Type B pancreatic cell (in vitro differentiated cells): ENCODE data around the gene CDH3. TPM values are rescaled to one million over a fixed set of nuclear protein-coding genes. Genes with fewer than 3 reads are reported as not detected.

ENCODE experiments used
- DNase-seq: peaks from one replicate; pipeline ENCODE4 v3.0.0; 2021; ENCODE audit warnings: mixed read lengths; ENCODE audit not compliant: unreplicated experiment; ENCODE audit errors: extremely low spot score
- H3K27ac Mint-ChIP-seq: 2 replicates; pipeline ENCODE4 v1.8.0; 2021; ENCODE audit warnings: mild to moderate bottlenecking, mixed read lengths
- H3K27me3 Mint-ChIP-seq: 2 replicates; pipeline ENCODE4 v1.8.0; 2021; ENCODE audit warnings: mixed read lengths
- H3K36me3 Mint-ChIP-seq: 2 replicates; pipeline ENCODE4 v1.8.0; 2021; ENCODE audit warnings: mixed read lengths
- H3K4me1 Mint-ChIP-seq: one replicate; pipeline ENCODE4 v1.8.0; 2021; ENCODE audit warnings: mixed read lengths; ENCODE audit not compliant: unreplicated experiment
- H3K4me3 Mint-ChIP-seq: 2 replicates; pipeline ENCODE4 v1.8.0; 2021; ENCODE audit warnings: mild to moderate bottlenecking, mixed read lengths
- H3K9me3 Mint-ChIP-seq: 2 replicates; pipeline ENCODE4 v1.8.0; 2021; ENCODE audit warnings: mixed read lengths
- CTCF ChIP-seq: fragments of 200-600 bp; sonication (generic); conservative IDR thresholded peaks from 2 replicates; pipeline ENCODE4 v1.5.0; 2021; ENCODE audit warnings: antibody characterized with exemption, mild to moderate bottlenecking
- total RNA-seq: library from RNA; stranded (reverse); gene quantifications from 2 replicates; pipeline ENCODE4 v1.2.1, GENCODE V29; 2021; ENCODE audit warnings: low replicate concordance

Gene CDH3
- total RNA-seq, 1 donor from 2014 or later: 35.5 TPM

GRCh38 chr16:68659412-68660358, 14.6 kb downstream of the CDH3 start:
- H3K27me3 Mint-ChIP-seq: no peaks in the 10 kb centered on the region
- no peaks in the 10 kb centered on the region for H3K9me3 Mint-ChIP-seq
- peak overlapping the region; percentile 1 for H3K4me3 Mint-ChIP-seq
- no peaks in the 10 kb centered on the region for H3K36me3 Mint-ChIP-seq
- peak overlapping the region; percentile 20 for H3K27ac Mint-ChIP-seq
- no peak for TF ChIP-seq CTCF
- DNase-seq: no peak
- H3K4me1 Mint-ChIP-seq: peaks cover 26% of the 10 kb centered on the region

- Mint-ChIP-seq H3K4me1 (peaks cover 26% of the 10 kb centered on the region), H3K36me3 (no peaks in the 10 kb centered on the region), H3K27me3 (no peaks in the 10 kb centered on the region), H3K27ac (peak overlapping the region; percentile 7), H3K4me3 (peak overlapping the region; percentile 15), H3K9me3 (no peaks in the 10 kb centered on the region)
- no peak for TF ChIP-seq CTCF
- DNase-seq: no peak
Observed at GRCh38 chr16:68660359-68660795, 15.3 kb downstream of the CDH3 start.

- H3K4me3 Mint-ChIP-seq: no peak overlapping the region
Observed at GRCh38 chr16:68662035-68662434, 16.9 kb downstream of the CDH3 start.

GRCh38 chr16:68664297-68664696, 19.2 kb downstream of the CDH3 start:
- DNase-seq: no peak
- no peaks in the 10 kb centered on the region for H3K9me3 Mint-ChIP-seq
- H3K36me3 Mint-ChIP-seq: no peaks in the 10 kb centered on the region
- no peaks in the 10 kb centered on the region for H3K27me3 Mint-ChIP-seq
- H3K4me1 Mint-ChIP-seq: peaks cover 23% of the 10 kb centered on the region
- TF ChIP-seq CTCF: no peak
- no peak overlapping the region for H3K27ac Mint-ChIP-seq
- H3K4me3 Mint-ChIP-seq: no peak overlapping the region

More at GRCh38 chr16:68662035-68662434, 16.9 kb downstream of the CDH3 start:
- no peak for TF ChIP-seq CTCF
- DNase-seq: no peak
- H3K27ac Mint-ChIP-seq: no peak overlapping the region
- no peaks in the 10 kb centered on the region for H3K9me3 Mint-ChIP-seq
- H3K36me3 Mint-ChIP-seq: no peaks in the 10 kb centered on the region
- no peaks in the 10 kb centered on the region for H3K27me3 Mint-ChIP-seq
- H3K4me1 Mint-ChIP-seq: peaks cover 27% of the 10 kb centered on the region

- no peak for TF ChIP-seq CTCF
Observed at GRCh38 chr16:68665501-68665900, 20.4 kb downstream of the CDH3 start.

More at GRCh38 chr16:68665501-68665900, 20.4 kb downstream of the CDH3 start:
- Mint-ChIP-seq H3K9me3 (no peaks in the 10 kb centered on the region), H3K27ac (no peak overlapping the region), H3K4me1 (peaks cover 12% of the 10 kb centered on the region), H3K27me3 (no peaks in the 10 kb centered on the region), H3K36me3 (no peaks in the 10 kb centered on the region), H3K4me3 (no peak overlapping the region)
- DNase-seq: no peak
